Thyroid gland (tissue), 4 donors: ENCODE results near the gene TMEM143. TPM values are rescaled to one million over a fixed set of nuclear protein-coding genes. Genes with fewer than 3 reads are reported as not detected.

ENCODE experiments used
- DNase-seq, 2 donors: peaks; one replicate each; pipeline ENCODE4 v3.0.0-alpha.2; 2019
- H3K27ac ChIP-seq, 3 donors: fragments of 200-600 bp; sonication (generic); 1 replicate in 2 of 3; 2 replicates in 1 of 3; pipeline ENCODE4 v1.5.1; 2016 to 2019; ENCODE audit warnings: mild to moderate bottlenecking in 1 of 3, moderate library complexity in 1 of 3
- H3K27me3 ChIP-seq: fragments of 200-600 bp; sonication (generic); one replicate; pipeline ENCODE4 v1.5.1; 2019
- H3K36me3 ChIP-seq, 2 donors: fragments of 200-600 bp; sonication (generic); one replicate each; pipeline ENCODE4 v1.5.1; 2016 to 2019
- H3K4me1 ChIP-seq, 2 donors: fragments of 200-600 bp; sonication (generic); one replicate each; pipeline ENCODE4 v1.5.1; 2017 to 2019
- H3K4me3 ChIP-seq, 3 donors: fragments of 200-600 bp; sonication (generic); replicated peaks in 1 of 3; 1 replicate in 2 of 3; 2 replicates in 1 of 3; pipeline ENCODE4 v1.5.1; 2016; ENCODE audit warnings: mild to moderate bottlenecking in 1 of 3
- H3K9me3 ChIP-seq: fragments of 200-600 bp; sonication (generic); one replicate; pipeline ENCODE4 v1.5.1; 2017
- CTCF ChIP-seq, 6 experiments: fragments of 200-600 bp in 3 of 6; fragments of 450-650 bp in 3 of 6; sonication (generic) in 3 of 6; IDR thresholded peaks; one replicate each; pipeline ENCODE4 v1.5.1; 2016 to 2019; ENCODE audit warnings: antibody characterized with exemption in 6 of 6, mild to moderate bottlenecking in 2 of 6, inconsistent platforms in 1 of 6, moderate library complexity in 1 of 6
- POLR2A ChIP-seq, 2 donors: fragments of 450-650 bp; IDR thresholded peaks; one replicate each; pipeline ENCODE4 v1.6.1; 2017; ENCODE audit warnings: antibody characterized with exemption in 2 of 2, mild to moderate bottlenecking in 2 of 2, moderate library complexity in 1 of 2
- WGBS, 2 donors: methylation state at CpG; one replicate each; pipeline ENCODE4 v1.1.5; 2017; 5-methylcytosine and 5-hydroxymethylcytosine counted together
- intact Hi-C: fragments of 100-400 bp; cut with DNase I; formaldehyde crosslinking; loops from one replicate; pipeline ENCODE4 v1.15.1; 2023
- total RNA-seq, 4 donors: library from RNA; depleted of rRNA; stranded (reverse); fragments of >200 nt; gene quantifications; one replicate each; pipeline ENCODE4 v1.2.3, GENCODE V29; 2016

The TMEM143 gene
- total RNA-seq, 4 donors from 2014 or later = 6.3 to 12.6 (median 9.2) TPM

GRCh38 chr19:48303367-48303766 lies 60.4 kb downstream of the TMEM143 start:
- WGBS, 2 donors = 88 to 89% methylated on average over 11 to 13 of the region's 13 CpGs
- intact Hi-C loops = no loop called here

GRCh38 chr19:48302600-48302959 lies 61.2 kb downstream of the TMEM143 start:
- Histone ChIP-seq H3K9me3 (no peaks in the 10 kb centered on the region), H3K27ac (no peak overlapping the region), H3K4me3 (no peak overlapping the region), H3K27me3 (no peaks in the 10 kb centered on the region), H3K4me1 (no peaks in the 10 kb centered on the region), H3K36me3 (no peaks in the 10 kb centered on the region)
- TF ChIP-seq CTCF (IDR thresholded peaks at IDR 0.05) = no peak
- TF ChIP-seq POLR2A (IDR thresholded peaks at IDR 0.05) = no peak
- WGBS, 2 donors = 78 to 95% methylated on average over 6 to 12 of the region's 12 CpGs
- intact Hi-C loops = no loop called here
- DNase-seq = no peak

More at GRCh38 chr19:48303367-48303766, 60.4 kb downstream of the TMEM143 start:
- H3K4me3 ChIP-seq = no peak overlapping the region
- H3K36me3 ChIP-seq = no peaks in the 10 kb centered on the region
- H3K4me1 ChIP-seq = no peaks in the 10 kb centered on the region
- no peak overlapping the region for H3K27ac ChIP-seq
- H3K9me3 ChIP-seq = no peaks in the 10 kb centered on the region
- DNase-seq = no peak
- TF ChIP-seq POLR2A (IDR thresholded peaks at IDR 0.05) = no peak
- no peak for TF ChIP-seq CTCF (IDR thresholded peaks at IDR 0.05)
- no peaks in the 10 kb centered on the region for H3K27me3 ChIP-seq

- intact Hi-C loops = no loop called here
- no peaks in the 10 kb centered on the region for H3K36me3 ChIP-seq
Observed at GRCh38 chr19:48301886-48302599, 61.7 kb downstream of the TMEM143 start.

GRCh38 chr19:48297975-48298374 lies 65.8 kb downstream of the TMEM143 start:
- Histone ChIP-seq H3K4me3 (no peak overlapping the region), H3K27me3 (no peaks in the 10 kb centered on the region), H3K36me3 (no peaks in the 10 kb centered on the region), H3K9me3 (no peaks in the 10 kb centered on the region), H3K4me1 (no peaks in the 10 kb centered on the region), H3K27ac (no peak overlapping the region)
- no peak for DNase-seq
- intact Hi-C loops = no loop called here
- WGBS, 2 donors = 88 to 90% methylated on average over 7 of the region's 16 CpGs
- no peak for TF ChIP-seq POLR2A (IDR thresholded peaks at IDR 0.05)
- no peak for TF ChIP-seq CTCF (IDR thresholded peaks at IDR 0.05)

More at GRCh38 chr19:48301886-48302599, 61.7 kb downstream of the TMEM143 start:
- no peaks in the 10 kb centered on the region for H3K4me1 ChIP-seq
- H3K4me3 ChIP-seq = no peak overlapping the region
- no peaks in the 10 kb centered on the region for H3K9me3 ChIP-seq
- H3K27me3 ChIP-seq = no peaks in the 10 kb centered on the region
- 92 to 98% methylated on average over 1 of the region's 1 CpG for WGBS, 2 donors
- TF ChIP-seq CTCF (IDR thresholded peaks at IDR 0.05) (no peak), POLR2A (IDR thresholded peaks at IDR 0.05) (no peak)
- DNase-seq = no peak
- no peak overlapping the region for H3K27ac ChIP-seq

- H3K36me3 ChIP-seq = no peaks in the 10 kb centered on the region
- TF ChIP-seq CTCF (IDR thresholded peaks at IDR 0.05) = no peak
- no peak for TF ChIP-seq POLR2A (IDR thresholded peaks at IDR 0.05)
- H3K27ac ChIP-seq = no peak overlapping the region
- DNase-seq = no peak
- no peak overlapping the region for H3K4me3 ChIP-seq
- H3K27me3 ChIP-seq = no peaks in the 10 kb centered on the region
- intact Hi-C loops = no loop called here
- no peaks in the 10 kb centered on the region for H3K9me3 ChIP-seq
- 87 to 88% methylated on average over 13 to 29 of the region's 42 CpGs for WGBS, 2 donors
- H3K4me1 ChIP-seq = no peaks in the 10 kb centered on the region
Observed at GRCh38 chr19:48296963-48297734, 66.6 kb downstream of the TMEM143 start.
